A673 (cell line): Measurements from ENCODE around the gene TRIM38. TPM values are rescaled to one million over a fixed set of nuclear protein-coding genes. Genes with fewer than 3 reads are reported as not detected.
A peak's percentile ranks its signal among the peaks of the same experiment; 100 is the strongest.

Source experiments
- BruUV-seq: library from RNA; stranded (reverse); fragments of 400-500 nt; replicated peaks from 2 replicates; lab custom pipeline; 2021; lab: Mats Ljungman, UMichigan
- CTCF ChIA-PET: fragments of 300-600 bp; sonication (Branson Sonifier 250); formaldehyde crosslinking; loops from one replicate; lab custom pipeline; 2022; ENCODE audit warnings: antibody characterized with exemption; lab: Charles Lee
- POLR2A ChIA-PET: fragments of 300-600 bp; sonication (Branson Sonifier 250); formaldehyde crosslinking; loops from one replicate; lab custom pipeline; 2022; ENCODE audit warnings: antibody characterized with exemption; ENCODE audit not compliant: low non-redundant PET; lab: Charles Lee
- DNase-seq: peaks from one replicate; pipeline ENCODE4 v3.0.0-alpha.2; 2015; ENCODE audit warnings: low spot score
- H3K27ac ChIP-seq: fragments of 200-600 bp; sonication (generic); 2 replicates; pipeline ENCODE4 v1.5.1; 2016; ENCODE audit warnings: mixed run types, low read depth, mild to moderate bottlenecking, mixed read lengths, antibody characterized with exemption, low read length; ENCODE audit not compliant: poor library complexity, severe bottlenecking
- H3K27me3 ChIP-seq: fragments of 200-600 bp; sonication (generic); replicated peaks from 2 replicates; pipeline ENCODE4 v1.6.1; 2017; ENCODE audit warnings: mixed run types, low read depth, mild to moderate bottlenecking, mixed read lengths, antibody characterized with exemption, low read length; ENCODE audit not compliant: insufficient read depth, poor library complexity
- H3K36me3 ChIP-seq: fragments of 200-600 bp; sonication (generic); 2 replicates; pipeline ENCODE4 v1.6.1; 2016; ENCODE audit warnings: mixed run types, mild to moderate bottlenecking, mixed read lengths, antibody characterized with exemption, low read length; ENCODE audit not compliant: insufficient read depth, poor library complexity, severe bottlenecking
- H3K4me1 ChIP-seq: fragments of 200-600 bp; sonication (generic); 2 replicates; pipeline ENCODE4 v1.6.1; 2017; ENCODE audit warnings: mixed run types, mild to moderate bottlenecking, mixed read lengths, antibody characterized with exemption, low read length; ENCODE audit not compliant: insufficient read depth, poor library complexity, severe bottlenecking
- H3K4me3 ChIP-seq: fragments of 200-600 bp; sonication (generic); 2 replicates; pipeline ENCODE4 v1.5.1; 2016; ENCODE audit warnings: low read depth, mixed run types, mild to moderate bottlenecking, mixed read lengths, low read length; ENCODE audit not compliant: poor library complexity, severe bottlenecking
- H3K9me3 ChIP-seq: fragments of 200-600 bp; sonication (generic); 2 replicates; pipeline ENCODE4 v1.6.1; 2016; ENCODE audit warnings: mixed run types, low read depth, mild to moderate bottlenecking, mixed read lengths, antibody characterized with exemption, low read length; ENCODE audit not compliant: poor library complexity, severe bottlenecking
- CTCF ChIP-seq: fragments of 300-800, 200-600 bp; sonication (generic); conservative IDR thresholded peaks from 2 replicates; pipeline ENCODE4 v1.5.1; 2017; ENCODE audit warnings: low read depth, mild to moderate bottlenecking, antibody characterized with exemption, low read length, moderate library complexity, mixed read lengths
- EZH2 ChIP-seq: fragments of 200-600 bp; sonication (generic); IDR thresholded peaks from 2 replicates; pipeline ENCODE4 v1.6.1; 2017; ENCODE audit warnings: borderline replicate concordance, low read depth, mild to moderate bottlenecking, mixed read lengths, antibody characterized with exemption, low read length; ENCODE audit not compliant: poor library complexity, severe bottlenecking
- intact Hi-C: fragments of 100-400 bp; cut with micrococcal nuclease; formaldehyde crosslinking; loops from one replicate; pipeline ENCODE4 v1.10.0; 2022; ENCODE audit not compliant: unreplicated experiment
- total RNA-seq: library from RNA; stranded (reverse); gene quantifications from 2 replicates; pipeline ENCODE4 v1.2.3, GENCODE V29; 2021

Gene TRIM38
- total RNA-seq, 1 experiment from 2014 or later = 9.7 TPM

DNA sequence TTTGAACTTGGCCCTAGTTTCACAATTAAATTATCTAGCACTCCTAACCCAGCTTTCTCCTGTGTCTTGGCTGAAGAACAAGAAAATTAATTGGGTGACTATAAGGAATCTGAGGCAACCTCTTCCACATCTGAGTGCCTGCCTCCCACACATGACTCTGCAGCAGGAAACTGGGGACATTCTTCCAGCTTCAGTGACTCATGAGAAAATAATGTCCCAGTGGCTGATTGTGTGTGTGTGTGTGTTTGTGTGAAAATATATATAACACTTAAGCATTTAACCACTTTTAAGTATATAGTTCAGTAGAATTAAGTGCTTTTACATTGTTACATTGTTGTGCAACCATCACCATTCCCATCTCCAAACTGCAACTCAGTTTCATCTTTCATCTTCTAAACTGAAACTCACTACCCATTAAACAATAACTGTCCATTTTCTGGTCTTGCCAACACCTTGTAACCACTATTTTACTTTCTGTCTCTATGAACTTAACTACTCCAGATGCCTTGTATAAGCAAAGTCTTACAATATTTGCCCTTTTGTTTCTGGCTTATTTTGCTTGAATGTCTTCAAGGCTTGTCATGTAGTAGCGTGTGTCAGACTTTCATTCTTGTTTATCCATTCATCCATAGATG, 8.7 kb downstream of the TRIM38 start:
- peak overlapping the region; percentile 7 for H3K4me3 ChIP-seq
- no TSS peak for BruUV-seq
- H3K4me1 ChIP-seq = peaks cover 24% of the 10 kb centered on the region
- H3K27ac ChIP-seq = peak overlapping the region; percentile 85
- no peaks in the 10 kb centered on the region for H3K9me3 ChIP-seq
- POLR2A ChIA-PET = no interaction called here
- TF ChIP-seq CTCF = no peak
- peak; percentile 92 for DNase-seq
- no peaks in the 10 kb centered on the region for H3K27me3 ChIP-seq
- CTCF ChIA-PET = interaction anchor here (1.1 kb wide), 1 partner anchor 21 kb away, joined by 4 read pairs; no protein-coding TSS in a partner anchor
- H3K36me3 ChIP-seq = peaks cover 88% of the 10 kb centered on the region
- intact Hi-C loops = no loop called here

DNA sequence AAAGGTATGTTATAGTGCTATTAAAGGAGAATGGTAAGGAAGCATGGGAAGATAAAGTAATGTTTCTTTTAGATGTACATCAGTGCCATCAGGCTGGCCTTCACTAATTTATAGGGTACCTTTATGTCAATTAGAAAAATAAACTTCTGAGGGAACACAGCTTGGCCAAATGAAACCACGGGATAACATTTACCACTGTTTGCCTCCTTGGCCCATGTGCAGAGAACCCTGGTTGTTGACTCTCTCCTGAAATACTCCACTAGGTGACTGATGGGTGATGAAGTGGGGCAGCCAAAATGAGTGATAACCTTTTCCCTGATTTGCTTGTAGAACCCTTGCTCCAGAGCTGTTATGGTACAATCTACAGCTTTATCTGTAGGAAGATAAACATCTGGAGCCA, 9.5 kb downstream of the TRIM38 start:
- BruUV-seq = no TSS peak
- no peaks in the 10 kb centered on the region for H3K27me3 ChIP-seq
- intact Hi-C loops = no loop called here
- H3K36me3 ChIP-seq = peaks cover 87% of the 10 kb centered on the region
- H3K9me3 ChIP-seq = no peaks in the 10 kb centered on the region
- H3K4me3 ChIP-seq = no peak overlapping the region
- H3K27ac ChIP-seq = peak overlapping the region; percentile 85
- ChIA-PET POLR2A (interaction anchor here (0.6 kb wide), 1 partner anchor 49 kb away, joined by 4 read pairs; no protein-coding TSS in a partner anchor), CTCF (no interaction called here)
- DNase-seq = no peak
- TF ChIP-seq EZH2 (no peak), CTCF (no peak)
- peaks cover 24% of the 10 kb centered on the region for H3K4me1 ChIP-seq

DNA sequence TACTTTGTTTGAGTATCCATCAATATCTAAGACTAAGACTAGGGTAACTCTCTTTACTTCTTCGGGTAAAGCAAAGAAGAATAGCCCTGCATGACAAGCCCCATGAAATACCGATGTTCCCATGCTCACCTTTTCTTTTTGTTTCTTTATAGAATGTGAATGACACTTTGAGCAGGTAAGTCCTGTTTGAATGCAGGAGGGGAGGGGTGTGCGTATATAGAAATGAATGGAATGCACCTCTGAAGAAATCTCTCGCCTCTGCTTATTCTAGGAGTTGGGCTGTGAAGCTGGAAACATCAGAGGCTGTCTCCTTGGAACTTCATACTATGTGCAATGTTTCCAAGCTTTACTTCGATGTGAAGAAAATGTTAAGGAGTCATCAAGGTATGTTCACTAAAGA, 10.3 kb downstream of the TRIM38 start:
- intact Hi-C loops = no loop called here
- BruUV-seq = no TSS peak
- H3K4me1 ChIP-seq = peaks cover 21% of the 10 kb centered on the region
- no peak for DNase-seq
- H3K36me3 ChIP-seq = peaks cover 83% of the 10 kb centered on the region
- no peak overlapping the region for H3K4me3 ChIP-seq
- no peak for TF ChIP-seq CTCF
- TF ChIP-seq EZH2 = no peak
- H3K27me3 ChIP-seq = no peaks in the 10 kb centered on the region
- no peaks in the 10 kb centered on the region for H3K9me3 ChIP-seq
- H3K27ac ChIP-seq = no peak overlapping the region
- CTCF ChIA-PET = no interaction called here
- POLR2A ChIA-PET = no interaction called here
